ENCODE results near the gene ZFP91. TPM values are rescaled to one million over a fixed set of nuclear protein-coding genes. Genes with fewer than 3 reads are reported as not detected.

Gene ZFP91
- total RNA-seq, 5 donors from 2014 or later (not counting 1 experiment from before 2014, with no cell fraction given) = 32.2 to 41.7 (median 34.0) TPM

- Histone ChIP-seq H3K27ac (ENCODE audit: low read length) (no peak overlapping the region), H3K4me3 (ENCODE audit: control insufficient read depth in 1 of 2, extremely low read depth in 1 of 2, low read length in 1 of 2) (no peak overlapping the region), H3K27me3 (replicated peaks in 1 of 2; ENCODE audit: control insufficient read depth in 2 of 2, extremely low read depth in 1 of 2, insufficient read depth in 2 of 2, low read length in 1 of 2) (no peaks in the 10 kb centered on the region), H3K4me1 (ENCODE audit: control insufficient read depth in 1 of 2, extremely low read depth in 1 of 2, insufficient read depth in 2 of 2, low read length in 2 of 2) (peaks cover 0 to 6% of the 10 kb centered on the region in 2 experiments), H3K9me3 (no peaks in the 10 kb centered on the region), H3K36me3 (ENCODE audit: control insufficient read depth in 2 of 2, extremely low read depth in 1 of 2, insufficient read depth in 1 of 2, low read length in 1 of 2) (peaks cover 7 to 84% of the 10 kb centered on the region in 2 donors)
- WGBS (ENCODE audit: insufficient coverage) = 77% methylated on average over 3 of the region's 4 CpGs
- Mint-ChIP-seq H3K4me3 (no peak overlapping the region), H3K27ac (peak overlapping the region; percentile 66), H3K4me1 (peaks cover 11 to 27% (median 13%) of the 10 kb centered on the region in 3 donors), H3K36me3 (peaks cover 73% of the 10 kb centered on the region), H3K9me3 (no peaks in the 10 kb centered on the region), H3K27me3 (no peaks in the 10 kb centered on the region)
- DNase-seq (peak in 2 of 35 experiments; percentile 7 to 33), ATAC-seq (replicated peaks in 1 of 4) (peak in 2 of 4 experiments; percentile 47 to 66)
- ChIA-PET CTCF (interaction anchor here (0.7 to 1.5 kb wide), 8 partner anchors 12 to 55 kb away, joined by 3 to 5 read pairs (median 4); partner anchors contain the start of gene LPXN (in 1 of the 2)), POLR2A (interaction anchor here in 1 of 2 donors (0.7 kb wide), 1 partner anchor 15 kb away, joined by 4 read pairs; no protein-coding TSS in a partner anchor)
Measured at GRCh38 chr11:58617976-58618557, 39.2 kb downstream of the ZFP91 start.

DNA sequence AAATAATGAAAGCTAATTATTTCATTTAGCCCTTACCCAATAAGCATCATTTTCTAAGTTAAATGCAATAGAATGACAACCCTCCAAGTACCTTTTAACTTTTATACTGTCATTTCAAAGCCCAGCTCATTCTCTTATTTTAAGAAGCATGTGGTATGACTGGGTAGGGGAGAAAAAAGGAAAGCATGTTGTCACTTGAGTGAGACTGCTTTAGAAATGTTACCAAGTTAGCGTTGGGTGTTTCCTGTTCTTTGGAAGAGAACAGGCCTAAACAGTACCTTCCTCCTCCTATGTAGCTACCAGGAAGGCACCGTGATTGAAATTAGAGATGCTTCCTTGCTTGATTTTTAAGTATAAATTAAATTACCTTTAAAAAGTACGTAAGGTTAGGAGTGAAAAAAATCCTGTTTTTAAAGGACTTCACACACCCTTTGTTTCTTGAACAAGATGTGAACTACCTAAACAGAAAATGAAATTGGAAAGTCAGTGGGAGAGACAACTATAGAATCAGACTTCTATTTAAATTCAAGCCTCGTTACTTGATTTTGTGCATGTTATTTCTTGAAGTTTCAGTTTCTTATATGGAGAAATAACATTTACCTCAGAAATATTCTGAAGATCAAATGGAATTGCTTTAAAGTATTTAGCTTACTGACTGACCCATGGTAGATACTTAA is 42.9 kb downstream of the ZFP91 start:
- CTCF ChIA-PET = interaction anchor here in 1 of 2 donors (2.3 kb wide), 1 partner anchor 54 kb away, joined by 8 read pairs; no protein-coding TSS in a partner anchor
- Histone ChIP-seq H3K4me3 (ENCODE audit: control insufficient read depth in 1 of 2, extremely low read depth in 1 of 2, low read length in 1 of 2) (no peak overlapping the region), H3K27ac (ENCODE audit: low read length) (no peak overlapping the region), H3K27me3 (replicated peaks in 1 of 2; ENCODE audit: control insufficient read depth in 2 of 2, extremely low read depth in 1 of 2, insufficient read depth in 2 of 2, low read length in 1 of 2) (no peaks in the 10 kb centered on the region), H3K36me3 (ENCODE audit: control insufficient read depth in 2 of 2, extremely low read depth in 1 of 2, insufficient read depth in 1 of 2, low read length in 1 of 2) (peaks cover 7 to 77% of the 10 kb centered on the region in 2 donors), H3K4me1 (ENCODE audit: control insufficient read depth in 1 of 2, extremely low read depth in 1 of 2, insufficient read depth in 2 of 2, low read length in 2 of 2) (peaks cover 0 to 6% of the 10 kb centered on the region in 2 experiments), H3K9me3 (no peaks in the 10 kb centered on the region)
- Mint-ChIP-seq H3K27ac (peak overlapping the region; percentile 51 to 63), H3K4me3 (no peak overlapping the region), H3K27me3 (no peaks in the 10 kb centered on the region), H3K9me3 (no peaks in the 10 kb centered on the region), H3K36me3 (peaks cover 65% of the 10 kb centered on the region), H3K4me1 (peaks cover 11 to 22% (median 14%) of the 10 kb centered on the region in 3 donors)
- ATAC-seq (replicated peaks in 1 of 4) = peak in 1 of 4 experiments; percentile 57
- WGBS (ENCODE audit: insufficient coverage) = no CpG with 5 or more reads among the region's 4 CpGs
- no peak for DNase-seq
- POLR2A ChIA-PET = interaction anchor here in 1 of 2 donors (0.6 kb wide), 1 partner anchor 49 kb away, joined by 9 read pairs; no protein-coding TSS in a partner anchor

GRCh38 chr11:58622344-58622743 is 43.5 kb downstream of the ZFP91 start, which contains the start of gene CNTF:
CNTF (plus strand) TSS chr11:58622665; CDS start chr11:58622753, 88 bp downstream.
- H3K9me3 ChIP-seq = no peaks in the 10 kb centered on the region
- Mint-ChIP-seq H3K27ac (peak within 1 kb of the TSS; percentile 51 to 63), H3K4me1 (peaks cover 11 to 22% (median 17%) of the 10 kb centered on the region in 3 donors), H3K4me3 (no peak within 1 kb of the TSS), H3K36me3 (peaks cover 58% of the 10 kb centered on the region), H3K27me3 (no peaks in the 10 kb centered on the region), H3K9me3 (no peaks in the 10 kb centered on the region)
- CTCF ChIA-PET = interaction anchor here in 1 of 2 donors (2.3 kb wide), 1 partner anchor 54 kb away, joined by 8 read pairs; no protein-coding TSS in a partner anchor
- no peak for ATAC-seq (replicated peaks in 1 of 4)
- peaks cover 6 to 70% of the 10 kb centered on the region in 2 donors for H3K36me3 ChIP-seq (ENCODE audit: control insufficient read depth in 2 of 2, extremely low read depth in 1 of 2, insufficient read depth in 1 of 2, low read length in 1 of 2)
- no peak within 1 kb of the TSS for H3K27ac ChIP-seq (ENCODE audit: low read length)
- no peak for DNase-seq
- WGBS (ENCODE audit: insufficient coverage) = 90% methylated on average over 2 of the region's 2 CpGs
- peaks cover 0 to 6% of the 10 kb centered on the region in 2 experiments for H3K4me1 ChIP-seq (ENCODE audit: control insufficient read depth in 1 of 2, extremely low read depth in 1 of 2, insufficient read depth in 2 of 2, low read length in 2 of 2)
- no peak within 1 kb of the TSS for H3K4me3 ChIP-seq (ENCODE audit: control insufficient read depth in 1 of 2, extremely low read depth in 1 of 2, low read length in 1 of 2)
- POLR2A ChIA-PET = interaction anchor here in 1 of 2 donors (0.6 kb wide), 1 partner anchor 50 kb away, joined by 9 read pairs; no protein-coding TSS in a partner anchor
- no peaks in the 10 kb centered on the region for H3K27me3 ChIP-seq (replicated peaks in 1 of 2; ENCODE audit: control insufficient read depth in 2 of 2, extremely low read depth in 1 of 2, insufficient read depth in 2 of 2, low read length in 1 of 2)

- H3K9me3 Mint-ChIP-seq = no peaks in the 10 kb centered on the region
- WGBS (ENCODE audit: insufficient coverage) = 100% methylated on average over 4 of the region's 4 CpGs
- Histone ChIP-seq H3K4me1 (ENCODE audit: control insufficient read depth in 1 of 2, extremely low read depth in 1 of 2, insufficient read depth in 2 of 2, low read length in 2 of 2) (peaks cover 0 to 5% of the 10 kb centered on the region in 2 experiments), H3K36me3 (ENCODE audit: control insufficient read depth in 2 of 2, extremely low read depth in 1 of 2, insufficient read depth in 1 of 2, low read length in 1 of 2) (peaks cover 0 to 44% of the 10 kb centered on the region in 2 donors), H3K9me3 (no peaks in the 10 kb centered on the region), H3K4me3 (ENCODE audit: control insufficient read depth in 1 of 2, extremely low read depth in 1 of 2, low read length in 1 of 2) (no peak overlapping the region), H3K27me3 (replicated peaks in 1 of 2; ENCODE audit: control insufficient read depth in 2 of 2, extremely low read depth in 1 of 2, insufficient read depth in 2 of 2, low read length in 1 of 2) (no peaks in the 10 kb centered on the region), H3K27ac (ENCODE audit: low read length) (no peak overlapping the region)
- ATAC-seq (replicated peaks in 1 of 4) (no peak), DNase-seq (no peak)
- no peaks in the 10 kb centered on the region for H3K27me3 Mint-ChIP-seq
- H3K4me1 Mint-ChIP-seq = peaks cover 14 to 21% (median 17%) of the 10 kb centered on the region in 3 donors
- POLR2A ChIA-PET = no interaction called here
- peaks cover 33% of the 10 kb centered on the region for H3K36me3 Mint-ChIP-seq
- no peak overlapping the region for H3K27ac Mint-ChIP-seq
- H3K4me3 Mint-ChIP-seq = no peak overlapping the region
- CTCF ChIA-PET = no interaction called here
Measured at GRCh38 chr11:58625086-58625485, 46.2 kb downstream of the ZFP91 start.

- Mint-ChIP-seq H3K9me3 (no peaks in the 10 kb centered on the region), H3K27me3 (no peaks in the 10 kb centered on the region), H3K36me3 (peaks cover 30% of the 10 kb centered on the region), H3K4me1 (peaks cover 10 to 18% (median 13%) of the 10 kb centered on the region in 3 donors), H3K27ac (peak overlapping the region; percentile 8 to 60), H3K4me3 (no peak overlapping the region)
- H3K4me1 ChIP-seq (ENCODE audit: control insufficient read depth in 1 of 2, extremely low read depth in 1 of 2, insufficient read depth in 2 of 2, low read length in 2 of 2) = peaks cover 0 to under 1% of the 10 kb centered on the region in 2 experiments
- no peak overlapping the region for H3K27ac ChIP-seq (ENCODE audit: low read length)
- DNase-seq = no peak
- H3K4me3 ChIP-seq (ENCODE audit: control insufficient read depth in 1 of 2, extremely low read depth in 1 of 2, low read length in 1 of 2) = no peak overlapping the region
- no peaks in the 10 kb centered on the region for H3K27me3 ChIP-seq (replicated peaks in 1 of 2; ENCODE audit: control insufficient read depth in 2 of 2, extremely low read depth in 1 of 2, insufficient read depth in 2 of 2, low read length in 1 of 2)
- H3K36me3 ChIP-seq (ENCODE audit: control insufficient read depth in 2 of 2, extremely low read depth in 1 of 2, insufficient read depth in 1 of 2, low read length in 1 of 2) = peaks cover 0 to 36% of the 10 kb centered on the region in 2 donors
- H3K9me3 ChIP-seq = no peaks in the 10 kb centered on the region
- ChIA-PET POLR2A (interaction anchor here in 1 of 2 donors (0.7 kb wide), 1 partner anchor 9 kb away, joined by 3 read pairs; no protein-coding TSS in a partner anchor), CTCF (interaction anchor here in 1 of 2 donors (5.5 kb wide), 1 partner anchor 58 kb away, joined by 42 read pairs; no protein-coding TSS in a partner anchor)
- WGBS (ENCODE audit: insufficient coverage) = no CpG with 5 or more reads among the region's 4 CpGs
- no peak for ATAC-seq (replicated peaks in 1 of 4)
Measured at GRCh38 chr11:58625826-58626460, 47.1 kb downstream of the ZFP91 start.
